GM06990 (cell line): ENCODE results near the gene HMX1.

Source experiments
- DNase-seq: peaks from one replicate; pipeline ENCODE4 v3.0.0-alpha.2; 2011; ENCODE audit not compliant: insufficient read length; ENCODE audit errors: extremely low read depth
- H3K27me3 ChIP-seq: replicated peaks from 2 replicates; pipeline ENCODE4 v1.6.0; 2011; ENCODE audit warnings: low read length; ENCODE audit not compliant: control insufficient read depth, insufficient read depth
- H3K36me3 ChIP-seq: 2 replicates; pipeline ENCODE4 v1.5.1; 2011; ENCODE audit warnings: low read length; ENCODE audit not compliant: control insufficient read depth, insufficient read depth
- H3K4me3 ChIP-seq: replicated peaks from 2 replicates; pipeline ENCODE4 v1.5.1; 2011; ENCODE audit warnings: low read depth, mild to moderate bottlenecking, control low read depth, low read length
- CTCF ChIP-seq: IDR thresholded peaks from 2 replicates; pipeline ENCODE4 v1.5.1; 2011; ENCODE audit warnings: low read length, control low read depth, mild to moderate bottlenecking, inconsistent platforms; ENCODE audit not compliant: insufficient read depth, poor library complexity, severe bottlenecking

HMX1 gene

DNA sequence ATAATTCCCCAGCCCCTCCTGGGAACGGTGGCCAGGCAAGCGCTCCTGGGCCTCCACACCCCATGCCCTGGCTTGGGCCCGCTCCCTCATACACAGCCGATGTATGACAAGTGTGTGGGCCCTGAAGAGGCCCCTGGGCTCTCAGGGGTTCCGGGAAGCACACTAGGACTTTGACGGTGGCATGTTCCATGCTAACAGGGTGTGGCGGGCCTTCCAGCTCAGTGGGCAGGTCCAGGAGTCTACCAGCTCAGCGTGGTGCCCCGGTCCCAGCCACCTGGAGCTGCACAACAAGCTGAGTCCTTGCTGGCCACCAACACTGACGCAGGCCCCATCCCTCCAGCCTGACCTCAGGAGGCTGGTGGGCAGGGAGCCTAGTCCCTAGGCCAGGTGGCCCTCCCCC is 24.4 kb upstream of the HMX1 start:
- no peak for DNase-seq
- H3K27me3 ChIP-seq = no peaks in the 10 kb centered on the region

DNA sequence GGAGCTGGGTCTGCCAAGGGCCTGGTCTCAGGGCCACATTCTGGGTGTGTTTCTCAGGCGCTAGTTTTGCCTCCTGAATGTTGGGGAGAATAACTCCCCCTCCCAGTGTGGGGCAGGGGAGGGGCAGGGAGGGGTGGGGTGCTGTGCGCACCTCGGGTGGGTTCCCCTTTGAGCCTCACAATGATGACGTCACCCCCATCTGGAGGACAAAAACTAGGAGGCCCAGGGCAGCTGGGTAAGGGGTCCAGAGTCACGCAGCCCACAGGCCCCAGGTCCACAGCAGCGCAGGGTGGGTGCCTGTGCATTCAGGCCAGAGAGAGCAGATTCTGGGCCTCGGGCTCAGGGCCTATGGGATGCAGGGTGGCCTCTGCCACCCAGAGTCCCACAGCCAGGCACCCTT is 23.7 kb upstream of the HMX1 start:
- DNase-seq = no peak
- no peak overlapping the region for H3K4me3 ChIP-seq
- TF ChIP-seq CTCF = no peak
- H3K36me3 ChIP-seq = no peaks in the 10 kb centered on the region
- no peaks in the 10 kb centered on the region for H3K27me3 ChIP-seq

More for the DNA sequence above, 24.4 kb upstream of the HMX1 start:
- Histone ChIP-seq H3K36me3 (no peaks in the 10 kb centered on the region), H3K4me3 (no peak overlapping the region)
- TF ChIP-seq CTCF = no peak

DNA sequence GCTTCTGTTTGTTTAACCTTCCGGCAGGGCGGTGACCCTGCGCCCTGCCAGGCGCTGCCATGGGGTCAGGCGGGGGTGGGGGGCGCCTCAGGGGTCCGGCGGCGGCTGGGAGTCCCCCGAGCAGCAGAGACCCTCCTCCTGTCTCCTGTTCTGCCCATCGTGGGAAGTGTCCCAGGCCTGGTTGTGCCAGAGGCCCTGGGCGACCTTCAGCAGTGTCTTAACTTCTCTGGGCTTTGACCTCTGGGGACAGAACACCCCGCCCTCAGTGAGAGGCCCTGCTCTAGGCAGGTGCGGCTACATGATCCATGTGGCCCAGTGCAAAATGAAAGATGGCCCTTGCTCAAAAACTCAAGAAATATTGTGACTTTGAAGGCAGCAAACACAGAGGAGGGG is 22.8 kb upstream of the HMX1 start:
- Histone ChIP-seq H3K27me3 (no peaks in the 10 kb centered on the region), H3K36me3 (no peaks in the 10 kb centered on the region), H3K4me3 (no peak overlapping the region)
- DNase-seq = no peak
- TF ChIP-seq CTCF = no peak

GRCh38 chr4:8893624-8894423 is 22.2 kb upstream of the HMX1 start:
- TF ChIP-seq CTCF = no peak
- Histone ChIP-seq H3K4me3 (no peak overlapping the region), H3K27me3 (no peaks in the 10 kb centered on the region), H3K36me3 (no peaks in the 10 kb centered on the region)
- DNase-seq = no peak

DNA sequence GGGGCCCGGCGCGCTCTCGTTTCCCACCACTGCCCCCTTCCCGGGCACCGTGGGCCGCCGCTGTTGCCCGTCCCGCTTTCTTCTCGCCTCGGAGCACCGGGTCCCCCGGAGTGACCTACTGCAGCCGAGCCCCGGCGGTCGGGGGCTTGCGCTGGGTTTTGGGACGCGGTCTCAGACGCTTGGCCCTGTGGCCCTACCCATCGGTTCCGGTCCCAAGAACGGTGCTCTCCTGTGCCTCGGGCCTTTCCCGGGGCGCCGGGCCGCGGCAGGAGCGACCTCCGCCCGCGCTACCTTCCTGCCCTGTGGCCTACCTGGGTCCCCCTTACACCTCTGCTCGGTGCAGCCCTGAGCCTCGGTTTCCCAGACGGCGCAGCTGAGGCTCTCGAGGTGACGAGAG is 21.6 kb upstream of the HMX1 start:
- H3K36me3 ChIP-seq = no peaks in the 10 kb centered on the region
- H3K27me3 ChIP-seq = no peaks in the 10 kb centered on the region
- no peak for TF ChIP-seq CTCF
- H3K4me3 ChIP-seq = no peak overlapping the region
- DNase-seq = no peak
